22Rv1 (cell line): ENCODE data around the gene PCDHGA4.

Experiments used
- CTCF ChIP-seq: fragments of 450-650 bp; IDR thresholded peaks from 2 replicates; pipeline ENCODE4 v1.5.1; 2017; ENCODE audit warnings: mild to moderate bottlenecking
- ZFX ChIP-seq: fragments of 450-650 bp; IDR thresholded peaks from 2 replicates; pipeline ENCODE4 v1.6.1; 2017; ENCODE audit warnings: antibody characterized with exemption, borderline replicate concordance

GRCh38 chr5:141351591-141351990 lies 3.2 kb upstream of the PCDHGA4 start:
- TF ChIP-seq CTCF, result no peak
- no peak for TF ChIP-seq ZFX
